Glutamatergic neuron (in vitro differentiated cells): ENCODE results near the gene BTBD16. TPM values are rescaled to one million over a fixed set of nuclear protein-coding genes. Genes with fewer than 3 reads are reported as not detected.

Source experiments
- DNase-seq: peaks from one replicate; pipeline ENCODE4 v3.0.0; 2022
- H3K27ac Mint-ChIP-seq: one replicate; pipeline ENCODE4 v1.8.0; 2020; ENCODE audit warnings: mild to moderate bottlenecking, mixed read lengths, inconsistent platforms; ENCODE audit not compliant: unreplicated experiment
- H3K27me3 Mint-ChIP-seq: one replicate; pipeline ENCODE4 v1.8.0; 2020; ENCODE audit warnings: mild to moderate bottlenecking, moderate library complexity, mixed read lengths, inconsistent platforms; ENCODE audit not compliant: unreplicated experiment
- H3K36me3 Mint-ChIP-seq: one replicate; pipeline ENCODE4 v1.8.0; 2020; ENCODE audit warnings: mild to moderate bottlenecking, mixed read lengths, inconsistent platforms; ENCODE audit not compliant: unreplicated experiment
- H3K4me1 Mint-ChIP-seq: one replicate; pipeline ENCODE4 v1.8.0; 2020; ENCODE audit warnings: mild to moderate bottlenecking, low read depth, mixed read lengths, inconsistent platforms; ENCODE audit not compliant: unreplicated experiment
- H3K4me3 Mint-ChIP-seq: one replicate; pipeline ENCODE4 v1.8.0; 2020; ENCODE audit warnings: mild to moderate bottlenecking, mixed read lengths, inconsistent platforms; ENCODE audit not compliant: unreplicated experiment
- H3K9me3 Mint-ChIP-seq: one replicate; pipeline ENCODE4 v1.8.0; 2020; ENCODE audit warnings: mild to moderate bottlenecking, moderate library complexity, mixed read lengths, inconsistent platforms; ENCODE audit not compliant: unreplicated experiment
- long read RNA-seq: library from polyadenylated mRNA; unstranded; transcript quantifications from one replicate; pipeline ENCODE4 v2.0.0, GENCODE V29; 2020; ENCODE audit not compliant: unreplicated experiment
- total RNA-seq: library from RNA; stranded (reverse); fragmentation: NEBNext Ultra II Directional; extraction: Animal tissue kit (Norgen Biotek cat#: 25700); gene quantifications from one replicate; pipeline ENCODE4 v1.2.1, GENCODE V29; 2021; ENCODE audit not compliant: unreplicated experiment
- TF ChIP-seq, protein P1 (sequence below): fragments of 200-600 bp; sonication (generic); IDR thresholded peaks from one replicate; pipeline ENCODE4 v1.5.0; 2021; ENCODE audit not compliant: partially characterized antibody, unreplicated experiment

The BTBD16 gene
- 0.98 TPM for total RNA-seq
- long read RNA-seq = 0 reads

DNA sequence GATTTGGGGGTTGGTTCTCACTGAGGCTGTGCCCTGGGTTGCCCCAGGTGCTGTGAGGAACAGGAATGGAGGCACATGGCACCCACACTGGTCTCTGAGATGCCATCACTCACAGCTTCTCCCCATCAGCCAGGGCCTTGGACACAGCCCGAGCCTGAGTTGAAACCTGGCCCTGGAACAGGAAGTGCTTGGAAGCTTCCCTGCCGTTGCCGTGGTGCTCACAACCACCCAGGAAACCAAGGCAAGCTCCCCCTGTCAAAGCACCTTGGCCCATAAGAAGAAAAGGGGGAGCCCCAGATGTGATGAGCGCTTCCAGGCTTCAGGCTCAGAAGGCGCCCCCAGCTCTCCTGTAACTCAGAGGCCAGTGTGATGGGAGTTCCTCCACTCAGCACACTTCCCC, at the start of gene BTBD16:
BTBD16 (plus strand) TSS at position 221 of the 400 bp plus-strand sequence. CDS start 3,786 bp downstream, outside the sequence.
- Mint-ChIP-seq H3K4me1 (peaks cover 8% of the 10 kb centered on the region), H3K4me3 (no peak within 1 kb of the TSS), H3K27ac (peak within 1 kb of the TSS; percentile 38), H3K36me3 (peaks cover 15% of the 10 kb centered on the region), H3K9me3 (peaks cover 24% of the 10 kb centered on the region), H3K27me3 (peaks cover 15% of the 10 kb centered on the region)
- TF ChIP-seq, protein P1, sequence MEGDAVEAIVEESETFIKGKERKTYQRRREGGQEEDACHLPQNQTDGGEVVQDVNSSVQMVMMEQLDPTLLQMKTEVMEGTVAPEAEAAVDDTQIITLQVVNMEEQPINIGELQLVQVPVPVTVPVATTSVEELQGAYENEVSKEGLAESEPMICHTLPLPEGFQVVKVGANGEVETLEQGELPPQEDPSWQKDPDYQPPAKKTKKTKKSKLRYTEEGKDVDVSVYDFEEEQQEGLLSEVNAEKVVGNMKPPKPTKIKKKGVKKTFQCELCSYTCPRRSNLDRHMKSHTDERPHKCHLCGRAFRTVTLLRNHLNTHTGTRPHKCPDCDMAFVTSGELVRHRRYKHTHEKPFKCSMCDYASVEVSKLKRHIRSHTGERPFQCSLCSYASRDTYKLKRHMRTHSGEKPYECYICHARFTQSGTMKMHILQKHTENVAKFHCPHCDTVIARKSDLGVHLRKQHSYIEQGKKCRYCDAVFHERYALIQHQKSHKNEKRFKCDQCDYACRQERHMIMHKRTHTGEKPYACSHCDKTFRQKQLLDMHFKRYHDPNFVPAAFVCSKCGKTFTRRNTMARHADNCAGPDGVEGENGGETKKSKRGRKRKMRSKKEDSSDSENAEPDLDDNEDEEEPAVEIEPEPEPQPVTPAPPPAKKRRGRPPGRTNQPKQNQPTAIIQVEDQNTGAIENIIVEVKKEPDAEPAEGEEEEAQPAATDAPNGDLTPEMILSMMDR = no peak
- DNase-seq = no peak

- peaks cover 37% of the 10 kb centered on the region for H3K9me3 Mint-ChIP-seq
- H3K27ac Mint-ChIP-seq = peak overlapping the region; percentile 85
- DNase-seq = no peak
- H3K27me3 Mint-ChIP-seq = peaks cover 17% of the 10 kb centered on the region
- peak overlapping the region; percentile 57 for H3K4me3 Mint-ChIP-seq
- peaks cover 28% of the 10 kb centered on the region for H3K4me1 Mint-ChIP-seq
- peaks cover 14% of the 10 kb centered on the region for H3K36me3 Mint-ChIP-seq
- TF ChIP-seq, protein P1 = no peak
Observed at GRCh38 chr10:122221958-122222357, 49.1 kb upstream of the BTBD16 start.

DNA sequence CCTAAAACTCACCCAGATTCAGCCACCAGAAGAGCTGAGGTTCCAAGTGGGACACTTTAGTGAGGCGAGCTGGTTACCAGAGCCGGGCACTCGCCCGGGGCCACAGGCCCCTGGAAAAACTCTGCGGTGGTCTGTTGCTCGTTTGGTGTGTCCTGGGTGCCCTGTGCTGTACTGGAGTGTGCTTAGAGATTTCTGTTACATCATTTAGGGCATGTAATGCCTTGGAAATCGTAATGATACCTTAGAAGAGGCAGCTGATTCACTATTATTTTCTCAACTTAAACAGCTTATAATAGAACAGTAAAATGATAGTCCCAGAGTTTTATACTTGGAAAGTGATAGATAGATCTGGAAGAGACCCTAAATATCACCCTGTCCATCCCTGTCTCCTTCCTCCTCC, 48.5 kb upstream of the BTBD16 start:
- Mint-ChIP-seq H3K4me1 (peaks cover 30% of the 10 kb centered on the region), H3K36me3 (peaks cover 14% of the 10 kb centered on the region), H3K27me3 (peaks cover 15% of the 10 kb centered on the region), H3K9me3 (peaks cover 33% of the 10 kb centered on the region), H3K4me3 (no peak overlapping the region), H3K27ac (peak overlapping the region; percentile 28)
- TF ChIP-seq, protein P1 = no peak
- no peak for DNase-seq

- TF ChIP-seq, protein P1 = no peak
- Mint-ChIP-seq H3K36me3 (peaks cover 11% of the 10 kb centered on the region), H3K27me3 (peaks cover 15% of the 10 kb centered on the region), H3K4me3 (no peak overlapping the region), H3K4me1 (peaks cover 32% of the 10 kb centered on the region), H3K27ac (no peak overlapping the region), H3K9me3 (peaks cover 27% of the 10 kb centered on the region)
- DNase-seq = no peak
Observed at GRCh38 chr10:122224159-122224558, 46.9 kb upstream of the BTBD16 start.

DNA sequence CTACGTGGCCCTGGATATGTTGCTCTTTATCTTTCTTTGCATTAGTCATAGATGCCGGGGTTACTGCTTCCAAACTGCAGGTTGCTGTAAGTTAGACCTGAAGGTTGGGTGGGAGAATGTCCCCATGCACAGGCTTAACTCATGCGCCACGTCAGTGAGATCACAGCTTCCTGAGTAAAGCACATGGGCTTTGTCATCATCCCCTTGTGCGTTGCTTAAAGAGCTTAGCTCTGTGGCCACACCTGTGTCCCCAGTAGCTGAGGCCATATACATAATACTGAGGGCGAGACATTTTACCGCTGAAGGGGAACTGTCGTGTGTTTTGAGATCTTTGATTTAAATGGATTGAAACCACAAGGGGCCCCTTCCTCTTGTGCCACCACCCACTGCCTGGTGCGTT, 45.8 kb upstream of the BTBD16 start:
- Mint-ChIP-seq H3K4me1 (peaks cover 44% of the 10 kb centered on the region), H3K27ac (peak overlapping the region; percentile 60), H3K9me3 (peaks cover 26% of the 10 kb centered on the region), H3K27me3 (peaks cover 18% of the 10 kb centered on the region), H3K36me3 (peaks cover 17% of the 10 kb centered on the region), H3K4me3 (no peak overlapping the region)
- TF ChIP-seq, protein P1 = no peak
- DNase-seq = no peak
